Mesenchymal stem cell (in vitro differentiated cells and primary cell): ENCODE data around the gene TFR2.

Source experiments
- DNase-seq: peaks from one replicate; pipeline ENCODE4 v3.0.0-alpha.2; 2013
- H2AFZ ChIP-seq: one replicate; pipeline ENCODE4 v1.6.1; 2013; ENCODE audit warnings: low read depth, mild to moderate bottlenecking, control low read depth, inconsistent platforms, low read length, moderate library complexity
- H2AK5ac ChIP-seq: 2 replicates; pipeline ENCODE4 v1.6.1; 2013; ENCODE audit warnings: low read length, moderate library complexity, mild to moderate bottlenecking, inconsistent platforms; ENCODE audit not compliant: severe bottlenecking
- H2BK120ac ChIP-seq: one replicate; pipeline ENCODE4 v1.6.1; 2013; ENCODE audit warnings: low read depth, mild to moderate bottlenecking, inconsistent platforms, low read length, moderate library complexity
- H2BK12ac ChIP-seq, 2 experiments: one replicate each; pipeline ENCODE4 v1.6.1; 2013; ENCODE audit warnings: inconsistent platforms in 2 of 2, low read length in 2 of 2, mild to moderate bottlenecking in 2 of 2, moderate library complexity in 2 of 2, control low read depth in 1 of 2
- H2BK15ac ChIP-seq: one replicate; pipeline ENCODE4 v1.6.1; 2013; ENCODE audit warnings: mild to moderate bottlenecking, low read depth, inconsistent platforms; ENCODE audit not compliant: poor library complexity, severe bottlenecking
- H2BK5ac ChIP-seq: 2 replicates; pipeline ENCODE4 v1.6.1; 2013; ENCODE audit warnings: low read depth, mild to moderate bottlenecking, low read length, control low read depth, inconsistent platforms; ENCODE audit not compliant: poor library complexity, severe bottlenecking
- H3K14ac ChIP-seq, 2 experiments: one replicate each; pipeline ENCODE4 v1.6.1; 2013; ENCODE audit warnings: inconsistent platforms in 2 of 2, low read length in 2 of 2, control low read depth in 1 of 2, mild to moderate bottlenecking in 1 of 2, moderate library complexity in 1 of 2
- H3K18ac ChIP-seq, 2 experiments: one replicate each; pipeline ENCODE4 v1.6.1; 2013; ENCODE audit warnings: inconsistent platforms in 2 of 2, low read length in 2 of 2, control low read depth in 1 of 2, low read depth in 1 of 2, mild to moderate bottlenecking in 1 of 2
- H3K23ac ChIP-seq, 2 experiments: one replicate each; pipeline ENCODE4 v1.6.1; 2013; ENCODE audit warnings: inconsistent platforms in 2 of 2, low read length in 2 of 2, mild to moderate bottlenecking in 2 of 2, moderate library complexity in 2 of 2, control low read depth in 1 of 2
- H3K27ac ChIP-seq: 2 replicates; pipeline ENCODE4 v1.5.1; 2013; ENCODE audit warnings: mild to moderate bottlenecking, moderate library complexity, low read length, control low read depth, inconsistent platforms; ENCODE audit not compliant: poor library complexity, severe bottlenecking
- H3K27me3 ChIP-seq, 2 experiments: 2 replicates each; pipeline versions ENCODE4 v1.6.1 to v1.7.0; 2013; ENCODE audit warnings: low read length in 2 of 2, mild to moderate bottlenecking in 2 of 2, moderate library complexity in 2 of 2, control low read depth in 1 of 2, inconsistent platforms in 1 of 2; ENCODE audit not compliant: control insufficient read depth in 1 of 2, insufficient read depth in 1 of 2
- H3K36me3 ChIP-seq, 2 experiments: 2 replicates each; pipeline versions ENCODE4 v1.6.1 to v1.7.0; 2013; ENCODE audit warnings: low read length in 2 of 2, control low read depth in 1 of 2, inconsistent platforms in 1 of 2, low read depth in 1 of 2, mild to moderate bottlenecking in 1 of 2; ENCODE audit not compliant: insufficient read depth in 2 of 2, control insufficient read depth in 1 of 2
- H3K4ac ChIP-seq, 2 experiments: one replicate each; pipeline ENCODE4 v1.6.1; 2013; ENCODE audit warnings: inconsistent platforms in 2 of 2, low read length in 2 of 2, mild to moderate bottlenecking in 2 of 2, moderate library complexity in 2 of 2, control low read depth in 1 of 2, low read depth in 1 of 2
- H3K4me1 ChIP-seq: 2 replicates; pipeline ENCODE4 v1.6.1; 2013; ENCODE audit warnings: low read depth, low read length, control low read depth; ENCODE audit not compliant: control insufficient read depth, insufficient read depth
- H3K4me2 ChIP-seq: 2 replicates; pipeline ENCODE4 v1.6.1; 2013; ENCODE audit warnings: low read length, mild to moderate bottlenecking, inconsistent platforms; ENCODE audit not compliant: poor library complexity, severe bottlenecking
- H3K4me3 ChIP-seq, 2 experiments: 2 replicates each; pipeline versions ENCODE4 v1.5.1 to v1.7.0; 2013; ENCODE audit warnings: low read length in 2 of 2, mild to moderate bottlenecking in 2 of 2, control low read depth in 1 of 2, low read depth in 1 of 2; ENCODE audit not compliant: insufficient read depth in 1 of 2
- H3K79me1 ChIP-seq: replicated peaks from 2 replicates; pipeline ENCODE4 v1.6.1; 2013; ENCODE audit warnings: mild to moderate bottlenecking, control low read depth, low read length, inconsistent platforms; ENCODE audit not compliant: poor library complexity, severe bottlenecking
- H3K9ac ChIP-seq: 2 replicates; pipeline ENCODE4 v1.7.0; 2013; ENCODE audit warnings: mild to moderate bottlenecking, low read length, moderate library complexity
- H3K9me3 ChIP-seq: 2 replicates; pipeline ENCODE4 v1.7.0; 2013; ENCODE audit warnings: mild to moderate bottlenecking, low read length; ENCODE audit not compliant: control insufficient read depth
- H4K8ac ChIP-seq: one replicate; pipeline ENCODE4 v1.6.1; 2013; ENCODE audit warnings: inconsistent platforms, mild to moderate bottlenecking, low read length, moderate library complexity
- H4K91ac ChIP-seq: one replicate; pipeline ENCODE4 v1.6.1; 2013; ENCODE audit warnings: mild to moderate bottlenecking, low read length, inconsistent platforms
- WGBS: methylation state at CpG from one replicate; pipeline ENCODE4 v1.1.7; 2013; ENCODE audit warnings: mixed read lengths; 5-methylcytosine and 5-hydroxymethylcytosine counted together

TFR2 gene

GRCh38 chr7:100575746-100576383 is 65.5 kb downstream of the TFR2 start:
- H3K27me3 ChIP-seq = peaks cover 6 to 13% of the 10 kb centered on the region in 2 experiments

GRCh38 chr7:100575206-100575631 is 66.1 kb downstream of the TFR2 start:
- H3K18ac ChIP-seq = no peak overlapping the region
- H2BK5ac ChIP-seq = no peak overlapping the region
- H3K9ac ChIP-seq = no peak overlapping the region
- H3K36me3 ChIP-seq = peaks cover 46 to 79% of the 10 kb centered on the region in 2 experiments
- peak overlapping the region; percentile 2 for H4K91ac ChIP-seq
- H3K79me1 ChIP-seq = peaks cover 34% of the 10 kb centered on the region
- H2BK12ac ChIP-seq = no peak overlapping the region
- H3K23ac ChIP-seq = no peak overlapping the region
- H3K4me3 ChIP-seq = no peak overlapping the region
- H4K8ac ChIP-seq = no peak overlapping the region
- 88% methylated on average over 13 of the region's 14 CpGs for WGBS
- H3K14ac ChIP-seq = peak overlapping the region in 1 of 2 experiments; percentile 26
- no peak overlapping the region for H3K4me2 ChIP-seq
- no peak for DNase-seq
- H3K4ac ChIP-seq = no peak overlapping the region
- H2AFZ ChIP-seq = no peak overlapping the region
- no peaks in the 10 kb centered on the region for H3K9me3 ChIP-seq
- peak overlapping the region; percentile 15 for H2BK15ac ChIP-seq
- H2BK120ac ChIP-seq = no peak overlapping the region
- H3K27me3 ChIP-seq = peaks cover 7 to 15% of the 10 kb centered on the region in 2 experiments
- H3K27ac ChIP-seq = no peak overlapping the region
- peaks cover 28% of the 10 kb centered on the region for H3K4me1 ChIP-seq
- no peak overlapping the region for H2AK5ac ChIP-seq

More at GRCh38 chr7:100575746-100576383, 65.5 kb downstream of the TFR2 start:
- no peak overlapping the region for H3K27ac ChIP-seq
- H3K9me3 ChIP-seq = no peaks in the 10 kb centered on the region
- peak overlapping the region; percentile 35 for H4K91ac ChIP-seq
- peaks cover 34% of the 10 kb centered on the region for H3K79me1 ChIP-seq
- H2BK12ac ChIP-seq = no peak overlapping the region
- H4K8ac ChIP-seq = no peak overlapping the region
- H2AFZ ChIP-seq = no peak overlapping the region
- DNase-seq = no peak
- H3K18ac ChIP-seq = no peak overlapping the region
- peaks cover 52 to 85% of the 10 kb centered on the region in 2 experiments for H3K36me3 ChIP-seq
- no peak overlapping the region for H2BK15ac ChIP-seq
- H2BK5ac ChIP-seq = no peak overlapping the region
- H3K4me3 ChIP-seq = no peak overlapping the region
- no peak overlapping the region for H3K4ac ChIP-seq
- WGBS = 97% methylated on average over 17 of the region's 17 CpGs
- H3K14ac ChIP-seq = no peak overlapping the region
- H3K9ac ChIP-seq = no peak overlapping the region
- no peak overlapping the region for H2BK120ac ChIP-seq
- no peak overlapping the region for H2AK5ac ChIP-seq
- H3K23ac ChIP-seq = no peak overlapping the region
- H3K4me1 ChIP-seq = peaks cover 24% of the 10 kb centered on the region
- H3K4me2 ChIP-seq = no peak overlapping the region

- Histone ChIP-seq H3K36me3 (peaks cover 39 to 72% of the 10 kb centered on the region in 2 experiments), H3K4ac (no peak overlapping the region), H2AFZ (no peak overlapping the region), H2BK12ac (no peak overlapping the region), H2BK15ac (peak overlapping the region; percentile 15), H3K79me1 (peaks cover 27% of the 10 kb centered on the region), H3K9ac (no peak overlapping the region), H2AK5ac (no peak overlapping the region), H3K18ac (no peak overlapping the region), H3K4me1 (peaks cover 34% of the 10 kb centered on the region), H3K4me3 (no peak overlapping the region), H4K91ac (peak overlapping the region; percentile 2), H3K27ac (no peak overlapping the region), H2BK120ac (no peak overlapping the region), H3K27me3 (peaks cover 7 to 17% of the 10 kb centered on the region in 2 experiments), H3K4me2 (no peak overlapping the region), H3K14ac (no peak overlapping the region), H3K9me3 (no peaks in the 10 kb centered on the region), H2BK5ac (no peak overlapping the region), H3K23ac (no peak overlapping the region), H4K8ac (no peak overlapping the region)
- DNase-seq = no peak
- WGBS = 96% methylated on average over 33 of the region's 44 CpGs
Measured at GRCh38 chr7:100574362-100575205, 66.8 kb downstream of the TFR2 start.

GRCh38 chr7:100573691-100574361 is 67.5 kb downstream of the TFR2 start, which contains the start of gene SAP25:
SAP25 (minus strand) TSS chr7:100573900; CDS start chr7:100573742, 158 bp downstream.
- Histone ChIP-seq H4K8ac (peak within 1 kb of the TSS; percentile 13), H3K14ac (no peak within 1 kb of the TSS), H3K9ac (no peak within 1 kb of the TSS), H2BK5ac (no peak within 1 kb of the TSS), H2AFZ (no peak within 1 kb of the TSS), H3K27me3 (peaks cover 7 to 17% of the 10 kb centered on the region in 2 experiments), H3K23ac (no peak within 1 kb of the TSS), H2AK5ac (no peak within 1 kb of the TSS), H3K79me1 (peaks cover 23% of the 10 kb centered on the region), H3K4me2 (no peak within 1 kb of the TSS), H2BK12ac (no peak within 1 kb of the TSS), H3K18ac (no peak within 1 kb of the TSS), H3K27ac (no peak within 1 kb of the TSS), H3K4me1 (peaks cover 38% of the 10 kb centered on the region), H2BK15ac (no peak within 1 kb of the TSS), H3K4me3 (no peak within 1 kb of the TSS), H2BK120ac (no peak within 1 kb of the TSS), H3K4ac (no peak within 1 kb of the TSS), H3K9me3 (no peaks in the 10 kb centered on the region), H3K36me3 (peaks cover 34 to 65% of the 10 kb centered on the region in 2 experiments), H4K91ac (peak within 1 kb of the TSS; percentile 52)
- no peak for DNase-seq
- 92% methylated on average over 70 of the region's 70 CpGs for WGBS
